GM10248 (cell line): ENCODE measurements around the gene HOXA7.

ENCODE experiments used
- CTCF ChIA-PET: fragments of 300-600 bp; sonication (Branson Sonifier 250); formaldehyde crosslinking; extraction: SDS; loops from one replicate; lab custom pipeline; 2021; ENCODE audit warnings: antibody characterized with exemption; lab: Yijun Ruan, JAX
- POLR2A ChIA-PET: fragments of 350-650 bp; sonication (Branson Sonifier 250); formaldehyde crosslinking; extraction: SDS; loops from one replicate; lab custom pipeline; 2020; ENCODE audit warnings: antibody characterized with exemption; lab: Yijun Ruan, JAX
- DNase-seq: peaks from one replicate; pipeline ENCODE4 v3.0.0; 2012; ENCODE audit errors: extremely low spot score
- TF ChIP-seq, protein P1 (sequence below): IDR thresholded peaks from 2 replicates; pipeline ENCODE4 v1.5.1; 2012; ENCODE audit warnings: mild to moderate bottlenecking, low read depth; ENCODE audit errors: extremely low read depth, missing control alignments, control extremely low read depth

The HOXA7 gene

DNA sequence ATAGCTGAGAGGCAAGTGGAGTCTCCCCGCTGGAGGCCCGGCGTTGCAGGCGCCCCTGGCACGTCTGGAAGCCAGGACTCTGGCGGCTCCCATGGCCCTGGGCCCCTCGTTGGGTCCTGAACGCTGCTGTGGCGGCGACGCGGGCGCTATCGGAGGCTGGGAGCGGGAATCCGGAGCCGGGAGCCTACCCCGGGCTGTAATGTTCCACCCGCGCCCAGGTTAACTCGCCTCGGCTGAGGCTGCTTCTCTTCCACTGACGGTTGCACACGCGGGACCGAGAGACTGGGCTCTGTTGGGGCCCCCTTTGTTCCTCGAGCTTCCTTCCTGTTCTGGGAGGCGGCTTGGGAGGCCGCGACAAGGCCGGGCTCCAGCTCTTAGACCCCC, 11.7 kb downstream of the HOXA7 start:
- ChIA-PET POLR2A (no interaction called here), CTCF (interaction anchor here (1.0 to 1.8 kb wide), 2 partner anchors 15 to 463 kb away, joined by 3 to 6 read pairs; no protein-coding TSS in a partner anchor)
- no peak for DNase-seq
- TF ChIP-seq, protein P1, sequence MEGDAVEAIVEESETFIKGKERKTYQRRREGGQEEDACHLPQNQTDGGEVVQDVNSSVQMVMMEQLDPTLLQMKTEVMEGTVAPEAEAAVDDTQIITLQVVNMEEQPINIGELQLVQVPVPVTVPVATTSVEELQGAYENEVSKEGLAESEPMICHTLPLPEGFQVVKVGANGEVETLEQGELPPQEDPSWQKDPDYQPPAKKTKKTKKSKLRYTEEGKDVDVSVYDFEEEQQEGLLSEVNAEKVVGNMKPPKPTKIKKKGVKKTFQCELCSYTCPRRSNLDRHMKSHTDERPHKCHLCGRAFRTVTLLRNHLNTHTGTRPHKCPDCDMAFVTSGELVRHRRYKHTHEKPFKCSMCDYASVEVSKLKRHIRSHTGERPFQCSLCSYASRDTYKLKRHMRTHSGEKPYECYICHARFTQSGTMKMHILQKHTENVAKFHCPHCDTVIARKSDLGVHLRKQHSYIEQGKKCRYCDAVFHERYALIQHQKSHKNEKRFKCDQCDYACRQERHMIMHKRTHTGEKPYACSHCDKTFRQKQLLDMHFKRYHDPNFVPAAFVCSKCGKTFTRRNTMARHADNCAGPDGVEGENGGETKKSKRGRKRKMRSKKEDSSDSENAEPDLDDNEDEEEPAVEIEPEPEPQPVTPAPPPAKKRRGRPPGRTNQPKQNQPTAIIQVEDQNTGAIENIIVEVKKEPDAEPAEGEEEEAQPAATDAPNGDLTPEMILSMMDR: no peak

- POLR2A ChIA-PET: no interaction called here
- CTCF ChIA-PET: interaction anchor here (1.0 to 1.8 kb wide), 8 partner anchors 9 to 462 kb away, joined by 3 to 6 read pairs (median 4); no protein-coding TSS in a partner anchor
- no peak for DNase-seq
- TF ChIP-seq, protein P1: no peak
Measured at GRCh38 chr7:27143950-27144780, 12.3 kb downstream of the HOXA7 start.

GRCh38 chr7:27143023-27143949, 13.2 kb downstream of the HOXA7 start, which contains the start of gene HOXA5:
HOXA5 (minus strand) TSS chr7:27143681; CDS start chr7:27143607, 74 bp downstream.
- DNase-seq: no peak
- TF ChIP-seq, protein P1: peak; percentile 2
- ChIA-PET POLR2A (no interaction called here), CTCF (interaction anchor here (1.0 to 1.8 kb wide), 9 partner anchors 8 to 461 kb away, joined by 3 to 6 read pairs (median 4); no protein-coding TSS in a partner anchor)

DNA sequence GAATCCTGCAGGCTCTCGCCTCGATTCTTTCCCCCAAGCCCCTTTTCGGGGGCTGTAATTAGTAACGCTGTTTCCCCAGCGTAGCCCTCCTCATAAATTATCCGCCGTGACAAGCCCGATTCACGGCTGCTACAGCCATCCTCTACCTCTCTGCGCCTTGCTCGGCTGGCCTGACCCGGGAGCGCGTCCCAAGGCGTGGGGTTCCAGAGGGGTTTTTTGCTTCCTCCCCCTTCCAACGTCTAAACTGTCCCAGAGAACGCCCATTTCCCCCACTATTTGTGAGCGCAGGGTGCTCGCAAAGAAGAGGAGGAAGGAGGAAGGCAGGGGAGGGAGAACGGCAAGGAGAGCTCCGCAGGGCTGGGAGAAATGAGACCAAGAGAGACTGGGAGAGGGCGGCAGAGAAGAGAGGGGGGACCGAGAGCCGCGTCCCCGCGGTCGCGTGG, 13.9 kb downstream of the HOXA7 start:
- ChIA-PET POLR2A (no interaction called here), CTCF (interaction anchor here (1.2 kb wide), 1 partner anchor 11 kb away, joined by 4 read pairs; no protein-coding TSS in a partner anchor)
- DNase-seq: no peak
- TF ChIP-seq, protein P1: no peak

DNA sequence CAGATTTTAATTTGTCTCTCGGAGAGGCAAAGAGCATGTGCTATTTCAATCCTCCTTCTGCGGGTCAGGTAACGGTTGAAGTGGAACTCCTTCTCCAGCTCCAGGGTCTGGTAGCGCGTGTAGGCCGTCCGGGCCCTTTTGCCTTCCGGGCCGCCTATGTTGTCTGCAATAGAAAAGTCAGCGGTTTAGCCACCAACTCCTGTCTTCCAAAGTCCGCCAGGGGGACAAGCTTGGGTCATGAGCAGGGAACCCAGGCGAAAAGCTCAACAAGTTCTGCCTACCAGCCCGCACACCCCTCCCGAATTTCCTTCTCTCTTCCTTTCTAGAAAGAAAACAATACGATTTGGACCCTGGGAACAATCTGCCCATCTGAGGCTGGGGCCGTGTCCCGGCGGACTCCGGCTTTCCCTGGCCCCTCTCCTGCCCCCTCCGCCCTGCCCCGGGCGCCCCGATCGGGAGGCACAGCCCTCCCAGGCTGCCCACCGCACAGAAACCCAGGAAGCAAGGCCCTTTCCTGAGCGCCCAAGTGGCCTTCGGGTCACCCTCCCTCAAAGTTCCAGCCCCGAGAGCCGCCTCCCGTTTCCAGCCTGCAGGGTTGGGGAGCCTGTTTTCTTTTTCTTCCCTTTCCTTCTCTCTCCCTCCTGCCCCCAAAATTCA, 14.4 kb downstream of the HOXA7 start:
- TF ChIP-seq, protein P1: no peak

More for the DNA sequence above, 14.4 kb downstream of the HOXA7 start:
- ChIA-PET CTCF (interaction anchor here (0.9 to 1.2 kb wide), 3 partner anchors 12 to 772 kb away, joined by 3 to 4 read pairs (median 4); no protein-coding TSS in a partner anchor), POLR2A (no interaction called here)
- DNase-seq: no peak
